ENCODE results near the gene CLRN3. TPM values are rescaled to one million over a fixed set of nuclear protein-coding genes. Genes with fewer than 3 reads are reported as not detected.

CLRN3 gene
- total and polyA plus RNA-seq, 2 of the 8 experiments (the other 6 are each of a cell fraction or from before 2014, with no cell fraction given), result not detected

GRCh38 chr10:127851661-127852194 lies 41.0 kb downstream of the CLRN3 start:
- Histone ChIP-seq H3K79me2 (ENCODE audit: control insufficient read depth in 1 of 2, insufficient read depth in 2 of 2, low read length in 2 of 2) (no peaks in the 10 kb centered on the region), H3K23me2 (ENCODE audit: low read depth, low read length) (no peaks in the 10 kb centered on the region), H3K4ac (replicated peaks; ENCODE audit: insufficient read length, low read depth, low read length) (no peak overlapping the region), H3K4me2 (ENCODE audit: insufficient read depth in 1 of 2, low read depth in 2 of 2, low read length in 2 of 2) (no peak overlapping the region), H4K8ac (ENCODE audit: extremely low read depth, insufficient read depth, low read length) (no peak overlapping the region), H2BK20ac (ENCODE audit: low read length) (no peak overlapping the region), H3K79me1 (ENCODE audit: low read depth, low read length) (no peaks in the 10 kb centered on the region), H3K4me3 (ENCODE audit: extremely low read depth in 1 of 4, insufficient read depth in 2 of 4, low read depth in 3 of 4, low read length in 4 of 4) (no peak overlapping the region), H2AFZ (ENCODE audit: low read length) (no peak overlapping the region), H2BK12ac (ENCODE audit: low read depth, low read length) (no peak overlapping the region), H3K14ac (ENCODE audit: insufficient read length) (no peak overlapping the region), H3K23ac (ENCODE audit: insufficient read length) (no peak overlapping the region), H3K9ac (replicated peaks in 1 of 4; ENCODE audit: extremely low read depth in 1 of 4, low read depth in 3 of 4, low read length in 3 of 4) (no peak overlapping the region), H4K20me1 (replicated peaks in 1 of 2; ENCODE audit: control insufficient read depth in 1 of 2, insufficient read depth in 2 of 2, low read length in 2 of 2) (no peaks in the 10 kb centered on the region), H3K18ac (ENCODE audit: extremely low read depth, low read length) (no peak overlapping the region), H3K27me3 (replicated peaks in 1 of 4; ENCODE audit: control insufficient read depth in 3 of 4, extremely low read depth in 1 of 4, insufficient read depth in 3 of 4, low read length in 3 of 4) (no peaks in the 10 kb centered on the region), H3K56ac (replicated peaks; ENCODE audit: insufficient read length, low read depth, low read length) (no peak overlapping the region), H3K4me1 (replicated peaks in 1 of 4; ENCODE audit: control insufficient read depth in 3 of 4, insufficient read depth in 4 of 4, low read length in 3 of 4) (peaks cover 0 to 5% (median 2%) of the 10 kb centered on the region in 4 experiments; a peak in 4 of 7 replicates), H2AK5ac (ENCODE audit: low read depth, low read length) (no peak overlapping the region), H2BK15ac (ENCODE audit: low read length) (no peak overlapping the region), H4K5ac (ENCODE audit: insufficient read length, low read depth, low read length) (no peak overlapping the region), H3K27ac (ENCODE audit: low read depth, low read length) (no peak overlapping the region), H3K9me3 (ENCODE audit: insufficient read depth in 2 of 2, low read depth in 1 of 2, low read length in 1 of 2) (no peaks in the 10 kb centered on the region), H3K36me3 (ENCODE audit: control insufficient read depth in 2 of 4, insufficient read depth in 4 of 4, low read length in 3 of 4) (no peaks in the 10 kb centered on the region), H4K91ac (replicated peaks; ENCODE audit: insufficient read length, low read length) (no peak overlapping the region), H2BK5ac (ENCODE audit: low read depth, low read length) (no peak overlapping the region), H2BK120ac (replicated peaks; ENCODE audit: low read depth, low read length) (no peak overlapping the region)
- TF ChIP-seq EZH2 (IDR thresholded peaks at IDR 0.05; ENCODE audit: low read depth, low read length, severe bottlenecking) (no peak), ZNF274 (IDR thresholded peaks at IDR 0.05; ENCODE audit: borderline replicate concordance, extremely low read depth, low read length) (no peak), BACH1 (IDR thresholded peaks at IDR 0.05; ENCODE audit: low read length) (no peak), CREB1 (IDR thresholded peaks at IDR 0.05) (no peak), HDAC2 (IDR thresholded peaks at IDR 0.05; ENCODE audit: borderline replicate concordance in 1 of 2, low read depth in 2 of 2, low read length in 2 of 2) (no peak), ATF3 (IDR thresholded peaks at IDR 0.05; ENCODE audit: insufficient read depth, low read depth, low read length) (no peak), SUZ12 (IDR thresholded peaks at IDR 0.05; ENCODE audit: low read length) (no peak), SAP30 (IDR thresholded peaks at IDR 0.05; ENCODE audit: insufficient read depth, insufficient replicate concordance, low read length) (no peak), CBX8 (IDR thresholded peaks at IDR 0.05; ENCODE audit: borderline replicate concordance, low read depth, low read length) (no peak), RFX5 (IDR thresholded peaks at IDR 0.05; ENCODE audit: borderline replicate concordance, low read depth, low read length) (no peak), RAD21 (IDR thresholded peaks at IDR 0.05 in 1 of 2, conservative IDR thresholded peaks at IDR 0.05 in 1 of 2; ENCODE audit: low read depth in 2 of 2, low read length in 2 of 2) (no peak), KDM1A (IDR thresholded peaks at IDR 0.05; ENCODE audit: borderline replicate concordance, low read length) (no peak)
- ChIA-PET POLR2A (ENCODE audit: partially characterized antibody) (no interaction called here), CTCF (ENCODE audit: partially characterized antibody) (interaction anchor here (0.6 to 7.5 kb wide), 9 partner anchors 19 to 1283 kb away, joined by 3 to 141 read pairs (median 4); no protein-coding TSS in a partner anchor)
- no peak for DNase-seq (ENCODE audit: low read depth in 1 of 2, low spot score in 2 of 2)
- no peak for FAIRE-seq
- 93% methylated on average over 14 of the region's 14 CpGs; no CpG with 5 or more reads in 1 of the 2 experiments for WGBS, 2 experiments (ENCODE audit: extremely low coverage in 1 of 2, insufficient coverage in 1 of 2, insufficient read length in 1 of 2, insufficient replicate concordance in 2 of 2, low coverage in 1 of 2, low lambda C conversion rate in 2 of 2, missing lambda C conversion rate in 1 of 2)

Data from H1 (cell line).